HG02943 (cell line): ENCODE results near the gene ATP10B.

Experiments used
- ATAC-seq: cut with Tn5 transposase; IDR thresholded peaks from one replicate; pipeline ENCODE4 v1.9.1; 2021; ENCODE audit warnings: mild to moderate bottlenecking, low read depth, moderate library complexity; ENCODE audit not compliant: unreplicated experiment

ATP10B gene

DNA sequence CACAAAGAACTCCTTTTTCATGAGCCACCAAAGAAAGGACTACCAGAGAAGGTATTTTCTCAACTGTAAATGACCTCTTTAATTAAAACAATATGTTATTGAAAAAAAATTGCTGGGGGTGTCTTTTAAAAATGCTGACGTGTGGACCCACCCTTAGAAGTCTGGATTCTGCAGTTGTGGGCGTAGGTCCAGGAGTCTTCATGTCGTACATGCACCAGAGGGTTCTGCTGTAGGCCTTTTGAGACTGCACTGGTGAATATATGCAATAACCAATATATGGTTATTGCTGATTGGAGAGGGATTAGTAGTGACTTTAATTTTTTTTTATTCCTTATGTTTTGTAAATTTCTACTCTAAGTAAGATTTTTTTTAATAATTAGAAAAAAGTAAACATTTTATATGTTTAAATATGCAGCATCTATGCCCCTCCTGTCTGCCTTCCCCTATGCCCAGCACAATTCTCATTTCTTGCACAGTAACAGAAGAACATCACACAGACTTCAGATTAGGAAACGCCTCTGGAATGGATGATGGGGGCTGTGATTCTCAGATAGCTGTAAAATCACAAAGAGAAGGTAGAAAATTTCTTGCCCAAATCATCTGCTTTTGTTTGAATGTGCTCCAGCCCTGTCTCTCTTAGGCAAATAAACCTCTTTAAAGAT lies 328.4 kb downstream of the ATP10B start:
- no peak for ATAC-seq

DNA sequence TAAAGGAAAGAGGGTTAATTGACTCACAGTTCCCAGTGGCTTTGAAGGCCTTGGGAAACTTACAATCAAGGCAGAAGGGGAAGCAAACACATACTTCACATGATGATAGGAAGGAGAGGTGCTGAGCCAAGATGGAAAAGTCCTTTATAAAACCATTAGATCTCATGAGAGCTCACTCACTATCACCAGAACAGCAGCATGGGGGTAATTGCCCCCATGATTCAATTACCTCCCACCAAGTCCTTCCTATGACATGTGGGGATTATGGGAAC lies 330.7 kb downstream of the ATP10B start:
- no peak for ATAC-seq

DNA sequence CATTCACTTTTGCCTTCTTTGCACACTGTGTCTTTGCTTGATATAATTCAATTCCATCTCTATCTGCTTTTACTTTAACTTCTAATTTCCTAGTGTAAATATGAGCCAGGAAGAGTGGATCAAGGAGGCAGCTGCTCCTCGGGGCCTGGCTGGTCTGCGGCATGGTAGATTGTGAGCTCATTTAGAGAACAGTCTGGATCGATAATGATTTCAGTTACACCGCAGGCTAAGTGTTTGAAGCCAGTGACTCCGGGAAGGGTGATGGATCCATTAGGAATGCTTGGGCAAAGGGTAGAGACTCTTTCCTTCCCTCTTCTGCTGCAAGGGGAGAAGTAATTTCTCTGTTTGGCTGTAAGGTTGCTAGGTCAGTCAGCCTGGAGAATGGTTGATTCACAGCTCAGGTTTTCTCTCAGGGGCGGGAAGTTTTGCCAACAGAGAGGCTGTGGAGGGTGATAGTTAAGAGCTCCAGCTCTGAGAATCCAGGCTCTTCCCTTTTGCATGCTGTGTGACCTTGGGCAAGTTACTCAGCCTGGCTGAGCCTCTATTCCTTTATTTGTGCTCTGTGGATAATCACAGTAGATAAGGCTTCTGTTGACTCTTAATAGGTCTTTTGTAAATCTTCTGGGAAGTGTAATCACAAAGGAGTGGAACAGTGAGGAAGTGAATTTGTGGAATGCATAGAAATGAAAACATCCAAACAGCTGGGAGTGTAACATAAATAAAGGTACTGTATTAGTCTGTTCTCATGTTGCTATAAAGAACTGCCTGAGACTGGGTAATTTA lies 331.2 kb downstream of the ATP10B start:
- no peak for ATAC-seq

- ATAC-seq, result no peak
Observed at GRCh38 chr5:160516696-160517530, 335.1 kb downstream of the ATP10B start.

DNA sequence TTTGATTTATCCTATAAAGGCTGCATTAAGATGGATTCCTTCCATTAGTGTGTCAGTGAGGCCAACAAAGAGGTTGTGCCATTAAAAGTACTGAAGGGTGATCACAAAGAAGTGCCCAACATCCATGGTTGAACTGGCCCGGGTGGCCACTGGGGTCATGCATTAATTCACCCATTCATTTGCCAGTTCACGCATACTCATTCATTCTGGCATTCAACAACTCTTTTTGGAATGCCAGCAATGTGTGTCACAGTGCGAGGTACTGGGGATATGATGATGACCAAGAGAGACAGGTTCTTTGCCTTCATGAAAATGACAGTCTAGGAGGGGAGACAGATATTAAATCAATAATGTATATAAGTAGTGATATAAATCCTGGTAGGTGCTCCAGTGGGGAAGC lies 337.1 kb downstream of the ATP10B start:
- ATAC-seq, result no peak

- no peak for ATAC-seq
Observed at GRCh38 chr5:160514191-160514590, 337.8 kb downstream of the ATP10B start.

DNA sequence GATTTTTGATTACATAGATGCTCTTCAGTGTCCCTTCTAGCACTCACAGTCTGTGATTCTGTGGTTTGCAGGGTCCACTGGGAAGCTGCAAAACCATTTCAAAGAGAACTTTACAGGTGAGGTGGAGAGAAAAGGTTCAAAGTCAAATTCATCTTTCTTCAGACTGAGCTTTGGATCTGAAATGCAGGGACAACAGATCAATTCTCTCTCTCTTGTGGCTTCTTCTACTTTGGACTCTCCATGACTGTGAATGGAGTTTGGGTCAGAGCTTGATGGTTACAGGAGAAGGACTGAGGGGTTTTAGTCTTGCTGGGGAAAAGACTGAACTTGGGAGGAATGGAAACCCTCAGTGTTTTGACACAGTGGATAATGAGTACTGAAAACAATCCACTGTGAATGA lies 338.5 kb downstream of the ATP10B start:
- ATAC-seq, result no peak
